Measurements from ENCODE around the gene KRTAP10-12. TPM values are rescaled to one million over a fixed set of nuclear protein-coding genes. Genes with fewer than 3 reads are reported as not detected.

Gene KRTAP10-12
- total and polyA plus RNA-seq, 2 experiments from 2014 or later: not detected

- no peaks in the 10 kb centered on the region for H3K9me2 ChIP-seq (replicated peaks; ENCODE audit: insufficient read depth)
- DNase-seq (ENCODE audit: low spot score): no peak
- H3K4me1 ChIP-seq (ENCODE audit: insufficient read depth): no peaks in the 10 kb centered on the region
- H2AFZ ChIP-seq: no peak overlapping the region
- H3K4me2 ChIP-seq: no peak overlapping the region
- no peaks in the 10 kb centered on the region for H3K9me3 ChIP-seq (ENCODE audit: low read depth)
- no peaks in the 10 kb centered on the region for H3K27me3 ChIP-seq
- 92% methylated on average over 20 of the region's 20 CpGs for WGBS (ENCODE audit: low lambda C conversion rate, missing lambda C conversion rate)
- H3K36me3 ChIP-seq (replicated peaks; ENCODE audit: insufficient read depth, low read depth): no peaks in the 10 kb centered on the region
- no peak overlapping the region for H3K4me3 ChIP-seq
- no peaks in the 10 kb centered on the region for H3K79me2 ChIP-seq
- no peaks in the 10 kb centered on the region for H4K20me1 ChIP-seq (ENCODE audit: insufficient read depth, poor library complexity, severe bottlenecking)
- TF ChIP-seq EZH2phosphoT487 (IDR thresholded peaks at IDR 0.05; ENCODE audit: low read depth, severe bottlenecking, unreplicated experiment) (no peak), EZH2 (IDR thresholded peaks at IDR 0.05; ENCODE audit: borderline replicate concordance) (no peak), CTCF (IDR thresholded peaks at IDR 0.05; ENCODE audit: poor library complexity) (no peak)
- no peak overlapping the region for H3K27ac ChIP-seq
These were observed 46.6 kb upstream of the KRTAP10-12 start for GRCh38 chr21:44650265-44650972.

GRCh38 chr21:44650973-44651675 is 45.8 kb upstream of the KRTAP10-12 start:
- Histone ChIP-seq H4K20me1 (ENCODE audit: insufficient read depth, poor library complexity, severe bottlenecking) (no peaks in the 10 kb centered on the region), H2AFZ (no peak overlapping the region), H3K4me1 (ENCODE audit: insufficient read depth) (no peaks in the 10 kb centered on the region), H3K9me2 (replicated peaks; ENCODE audit: insufficient read depth) (no peaks in the 10 kb centered on the region), H3K27me3 (no peaks in the 10 kb centered on the region), H3K36me3 (replicated peaks; ENCODE audit: insufficient read depth, low read depth) (no peaks in the 10 kb centered on the region), H3K27ac (no peak overlapping the region), H3K4me2 (no peak overlapping the region), H3K9me3 (ENCODE audit: low read depth) (no peaks in the 10 kb centered on the region), H3K79me2 (no peaks in the 10 kb centered on the region), H3K4me3 (no peak overlapping the region)
- TF ChIP-seq EZH2 (IDR thresholded peaks at IDR 0.05; ENCODE audit: borderline replicate concordance) (no peak), EZH2phosphoT487 (IDR thresholded peaks at IDR 0.05; ENCODE audit: low read depth, severe bottlenecking, unreplicated experiment) (no peak), CTCF (IDR thresholded peaks at IDR 0.05; ENCODE audit: poor library complexity) (no peak)
- 94% methylated on average over 12 of the region's 12 CpGs for WGBS (ENCODE audit: low lambda C conversion rate, missing lambda C conversion rate)
- no peak for DNase-seq (ENCODE audit: low spot score)

DNA sequence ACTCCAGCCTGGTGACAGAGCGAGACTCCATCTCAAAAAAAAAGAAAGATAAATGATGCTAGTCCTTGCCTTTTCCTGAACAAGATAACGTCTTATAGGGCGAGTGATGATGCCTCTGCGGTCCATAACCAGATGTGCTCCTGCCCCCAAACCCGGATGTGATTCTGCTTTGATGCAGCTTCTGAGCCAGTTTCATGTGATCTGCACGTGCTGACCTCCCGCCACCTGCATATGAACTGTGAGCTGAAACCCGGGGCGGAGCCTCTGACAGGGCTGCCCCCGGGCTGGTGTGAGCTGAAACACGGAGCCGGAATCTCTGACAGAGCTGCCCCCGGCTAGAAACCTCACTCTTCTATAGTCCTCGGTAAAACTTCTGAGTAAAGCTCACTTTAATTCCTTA is 43.8 kb upstream of the KRTAP10-12 start:
- H3K79me2 ChIP-seq: no peaks in the 10 kb centered on the region
- 71% methylated on average over 14 of the region's 14 CpGs for WGBS (ENCODE audit: low lambda C conversion rate, missing lambda C conversion rate)
- H3K4me2 ChIP-seq: no peak overlapping the region
- H2AFZ ChIP-seq: no peak overlapping the region
- no peak overlapping the region for H3K4me3 ChIP-seq
- no peaks in the 10 kb centered on the region for H3K9me2 ChIP-seq (replicated peaks; ENCODE audit: insufficient read depth)
- H3K9me3 ChIP-seq (ENCODE audit: low read depth): no peaks in the 10 kb centered on the region
- no peaks in the 10 kb centered on the region for H3K27me3 ChIP-seq
- H3K4me1 ChIP-seq (ENCODE audit: insufficient read depth): no peaks in the 10 kb centered on the region
- DNase-seq (ENCODE audit: low spot score): no peak
- no peaks in the 10 kb centered on the region for H4K20me1 ChIP-seq (ENCODE audit: insufficient read depth, poor library complexity, severe bottlenecking)
- TF ChIP-seq EZH2 (IDR thresholded peaks at IDR 0.05; ENCODE audit: borderline replicate concordance): no peak
- no peak for TF ChIP-seq EZH2phosphoT487 (IDR thresholded peaks at IDR 0.05; ENCODE audit: low read depth, severe bottlenecking, unreplicated experiment)
- TF ChIP-seq CTCF (IDR thresholded peaks at IDR 0.05; ENCODE audit: poor library complexity): no peak
- no peaks in the 10 kb centered on the region for H3K36me3 ChIP-seq (replicated peaks; ENCODE audit: insufficient read depth, low read depth)
- H3K27ac ChIP-seq: no peak overlapping the region
